ENCODE measurements around the gene MDM1.

The MDM1 gene

GRCh38 chr12:68370006-68370590 lies 37.9 kb upstream of the MDM1 start:
- Histone ChIP-seq H3K9ac (no peak overlapping the region), H3K4me3 (ENCODE audit: low read depth, low read length) (no peak overlapping the region), H3K79me2 (no peaks in the 10 kb centered on the region), H3K4me1 (peaks cover 6% of the 10 kb centered on the region), H3K4me2 (ENCODE audit: low read length) (no peak overlapping the region), H2AFZ (no peak overlapping the region), H3K27me3 (ENCODE audit: control insufficient read depth, insufficient read depth, low read length) (no peaks in the 10 kb centered on the region), H3K9me3 (ENCODE audit: control insufficient read depth, low read length) (no peaks in the 10 kb centered on the region), H3K27ac (no peak overlapping the region), H3K36me3 (ENCODE audit: control insufficient read depth, insufficient read depth, low read length) (no peaks in the 10 kb centered on the region)
- TF ChIP-seq CTCF (IDR thresholded peaks at IDR 0.05): no peak

GRCh38 chr12:68368327-68368726 lies 36.2 kb upstream of the MDM1 start:
- Histone ChIP-seq H3K9ac (no peak overlapping the region), H3K27me3 (ENCODE audit: control insufficient read depth, insufficient read depth, low read length) (no peaks in the 10 kb centered on the region), H3K4me3 (ENCODE audit: low read depth, low read length) (no peak overlapping the region), H2AFZ (no peak overlapping the region), H3K9me3 (ENCODE audit: control insufficient read depth, low read length) (no peaks in the 10 kb centered on the region), H3K36me3 (ENCODE audit: control insufficient read depth, insufficient read depth, low read length) (no peaks in the 10 kb centered on the region), H3K27ac (no peak overlapping the region), H3K79me2 (no peaks in the 10 kb centered on the region), H3K4me2 (ENCODE audit: low read length) (no peak overlapping the region), H3K4me1 (peaks cover 22% of the 10 kb centered on the region)
- no peak for TF ChIP-seq CTCF (IDR thresholded peaks at IDR 0.05)

- TF ChIP-seq CTCF (IDR thresholded peaks at IDR 0.05): no peak
- Histone ChIP-seq H3K4me3 (ENCODE audit: low read depth, low read length) (no peak overlapping the region), H3K4me2 (ENCODE audit: low read length) (no peak overlapping the region), H3K79me2 (no peaks in the 10 kb centered on the region), H3K4me1 (peaks cover 22% of the 10 kb centered on the region), H3K27ac (no peak overlapping the region), H3K9ac (no peak overlapping the region), H3K27me3 (ENCODE audit: control insufficient read depth, insufficient read depth, low read length) (no peaks in the 10 kb centered on the region), H3K9me3 (ENCODE audit: control insufficient read depth, low read length) (no peaks in the 10 kb centered on the region), H3K36me3 (ENCODE audit: control insufficient read depth, insufficient read depth, low read length) (no peaks in the 10 kb centered on the region), H2AFZ (no peak overlapping the region)
These were observed 35.7 kb upstream of the MDM1 start for GRCh38 chr12:68367903-68368302.

GRCh38 chr12:68367116-68367515 lies 35.0 kb upstream of the MDM1 start:
- H3K36me3 ChIP-seq (ENCODE audit: control insufficient read depth, insufficient read depth, low read length): no peaks in the 10 kb centered on the region
- no peak overlapping the region for H3K4me2 ChIP-seq (ENCODE audit: low read length)
- H2AFZ ChIP-seq: no peak overlapping the region
- H3K9ac ChIP-seq: no peak overlapping the region
- no peaks in the 10 kb centered on the region for H3K27me3 ChIP-seq (ENCODE audit: control insufficient read depth, insufficient read depth, low read length)
- no peaks in the 10 kb centered on the region for H3K79me2 ChIP-seq
- H3K4me3 ChIP-seq (ENCODE audit: low read depth, low read length): no peak overlapping the region
- H3K9me3 ChIP-seq (ENCODE audit: control insufficient read depth, low read length): no peaks in the 10 kb centered on the region
- peaks cover 22% of the 10 kb centered on the region for H3K4me1 ChIP-seq
- TF ChIP-seq CTCF (IDR thresholded peaks at IDR 0.05): no peak
- H3K27ac ChIP-seq: peak overlapping the region; percentile 6
